GM21528 (cell line): Measurements from ENCODE around the gene IARS2.
A peak's percentile ranks its signal among the peaks of the same experiment; 100 is the strongest.
"Not testable (repeated sequence)": the region's sequence is repeated elsewhere in the genome, so short reads cannot be mapped to it uniquely, and the experiment has no call there.

Source experiments
- ATAC-seq: cut with Tn5 transposase; IDR thresholded peaks from one replicate; pipeline ENCODE4 v1.9.1; 2021; ENCODE audit warnings: mild to moderate bottlenecking, moderate library complexity; ENCODE audit not compliant: unreplicated experiment, low FRiP score

Gene IARS2

DNA sequence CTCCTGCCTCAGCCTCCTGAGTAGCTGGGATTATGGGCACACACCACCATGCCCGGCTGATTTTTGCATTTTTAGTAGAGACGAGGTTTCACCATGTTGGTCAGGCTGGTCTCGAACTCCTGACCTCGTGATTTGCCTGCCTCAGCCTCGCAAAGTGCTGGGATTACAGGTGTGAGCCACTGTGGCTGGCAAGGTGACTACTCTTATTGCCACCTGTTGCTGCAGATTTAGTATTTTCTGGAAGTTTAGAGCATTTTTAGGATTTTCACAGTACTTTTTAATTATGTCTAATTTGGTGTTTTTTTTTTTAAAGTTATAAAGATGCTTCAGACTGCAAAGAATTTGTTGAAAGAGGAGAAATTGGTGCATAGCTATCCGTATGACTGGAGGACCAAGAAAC, 16.5 kb downstream of the IARS2 start:
- not testable (repeated sequence) for ATAC-seq

DNA sequence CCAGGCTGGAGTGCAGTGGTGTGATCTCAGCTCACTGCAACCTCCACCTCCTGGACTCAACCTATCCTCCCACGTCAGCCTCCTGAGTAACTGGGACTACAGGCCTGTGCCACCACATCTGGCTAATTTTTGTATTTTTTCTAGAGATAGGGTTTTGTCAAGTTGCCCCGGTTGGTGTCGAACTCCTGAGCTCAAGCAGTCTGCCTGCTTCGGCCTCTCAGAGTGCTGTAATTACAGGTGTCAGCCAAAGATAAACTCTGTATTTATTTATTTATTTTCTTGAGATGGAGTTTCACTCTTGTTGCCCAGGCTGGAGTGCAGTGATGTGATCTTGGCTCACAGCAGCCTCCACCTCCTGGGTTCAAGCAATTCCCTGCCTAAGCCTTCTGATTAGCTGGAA, 18.7 kb downstream of the IARS2 start:
- ATAC-seq = not testable (repeated sequence)

DNA sequence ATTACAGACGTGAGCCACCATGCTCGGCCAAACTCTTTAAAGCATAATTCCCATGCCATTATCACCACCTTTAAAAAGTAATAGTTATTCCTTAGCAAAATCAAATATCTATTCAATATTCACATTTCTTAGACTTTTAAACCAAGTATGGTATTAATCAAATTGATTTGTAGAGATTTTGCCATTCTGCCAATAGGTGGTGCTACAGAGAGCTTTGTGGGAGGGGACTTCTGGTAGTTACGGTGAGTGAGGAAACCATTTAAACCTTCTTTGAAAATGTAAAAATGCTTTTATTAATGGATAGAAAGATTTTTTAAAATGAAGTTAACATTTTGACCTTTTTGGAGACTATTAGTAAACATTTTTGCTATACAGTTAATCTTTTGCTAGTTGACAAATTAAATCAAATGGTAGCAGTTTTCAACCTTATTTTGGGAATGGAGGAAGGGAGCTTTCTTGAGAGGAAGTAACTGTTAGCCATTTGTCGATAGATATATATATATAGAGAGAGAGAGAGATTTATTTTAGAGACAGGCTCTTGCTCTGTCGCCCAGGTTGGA, 19.3 kb downstream of the IARS2 start:
- ATAC-seq = peak; percentile 66

DNA sequence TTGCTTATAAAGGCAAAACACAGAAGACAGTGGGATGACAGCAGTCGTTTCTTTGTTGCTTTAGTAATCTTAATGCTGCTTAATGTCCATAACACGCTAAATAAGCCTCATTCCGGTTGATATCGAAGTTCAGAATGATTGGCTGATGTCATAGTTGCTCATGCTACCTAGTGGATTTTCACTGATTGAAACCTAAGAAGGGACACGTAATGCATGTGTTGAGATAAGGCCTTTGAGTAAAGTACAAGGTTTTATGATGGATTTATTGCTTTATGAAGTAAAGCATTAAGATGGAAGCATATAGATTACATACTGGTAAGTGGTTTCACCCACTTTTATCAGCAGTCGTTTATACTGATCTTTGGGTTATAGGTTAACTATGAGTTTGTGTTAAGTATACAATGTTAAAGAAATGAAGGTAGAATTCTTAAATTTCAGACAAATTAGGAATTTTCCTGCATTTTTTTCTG, 25.1 kb downstream of the IARS2 start:
- ATAC-seq = no peak

DNA sequence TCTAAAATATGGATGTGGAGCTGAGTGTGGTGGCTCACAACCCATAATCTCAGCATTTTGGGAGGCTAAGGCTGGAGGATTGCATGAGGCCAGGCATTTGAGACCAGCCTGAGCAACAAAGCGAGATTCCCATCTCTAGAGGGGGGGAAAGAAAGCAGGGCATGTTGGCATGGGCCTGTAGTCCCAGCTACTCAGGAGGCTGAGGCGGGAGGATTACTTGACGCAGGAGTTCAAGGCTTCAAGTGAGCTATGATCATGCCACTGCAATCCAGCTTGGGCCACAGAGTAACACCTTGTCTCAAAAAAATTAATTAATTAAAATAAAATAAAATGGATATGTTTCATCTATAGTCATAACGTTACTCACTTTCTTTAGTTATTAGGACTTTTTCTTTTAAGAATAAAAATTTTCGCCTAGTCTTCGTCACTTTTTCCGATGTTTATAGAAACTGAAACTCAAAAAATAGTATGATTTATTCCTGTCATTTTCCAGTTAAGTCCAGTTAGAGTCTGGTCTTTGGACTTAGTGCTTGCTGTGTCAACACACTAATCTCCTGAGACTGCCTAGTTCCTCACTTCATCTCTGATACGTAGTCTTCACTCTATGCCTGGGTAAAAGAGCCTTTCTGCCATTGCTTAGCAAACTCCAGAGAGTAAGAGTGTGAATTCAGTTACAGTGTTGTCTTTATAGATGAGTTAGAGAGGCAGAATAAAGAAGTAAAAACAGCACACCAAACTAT, 28.0 kb downstream of the IARS2 start:
- no peak for ATAC-seq

DNA sequence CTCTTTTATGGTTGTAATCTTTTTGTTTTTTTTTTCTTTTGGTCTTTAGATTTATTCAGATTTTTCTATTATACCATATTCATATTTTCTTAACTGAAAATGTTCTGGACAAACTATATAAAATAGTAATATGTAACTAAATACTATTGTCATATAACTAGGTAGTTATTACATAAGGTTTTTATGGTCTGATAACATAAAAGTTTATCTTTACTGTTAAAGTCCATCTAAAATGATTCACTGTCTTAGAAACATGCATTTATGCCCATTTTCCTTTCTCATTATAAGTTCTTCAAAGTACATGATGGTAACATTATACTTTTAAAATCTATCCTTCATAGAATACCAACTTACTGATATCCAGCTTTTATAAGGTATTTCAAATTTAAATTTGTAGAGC, 29.1 kb downstream of the IARS2 start:
- ATAC-seq = no peak

DNA sequence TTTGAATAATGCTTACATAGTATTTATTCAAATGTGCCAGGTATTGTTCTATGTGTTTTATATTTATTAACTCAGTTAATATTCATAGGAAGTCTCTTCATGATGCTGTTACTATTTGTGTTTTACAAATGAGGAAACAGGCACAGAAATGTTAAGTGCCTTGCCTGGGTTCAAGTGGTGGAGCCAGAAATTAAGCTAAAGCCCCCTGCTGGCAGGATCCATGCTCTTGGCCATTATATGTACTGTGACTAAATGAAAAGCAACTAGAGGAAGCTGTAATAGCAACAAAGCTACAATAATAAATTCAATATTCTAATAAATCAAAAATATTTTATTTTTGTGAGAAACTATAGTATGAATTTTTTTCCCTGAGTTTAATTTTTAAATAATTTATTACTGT, 30.0 kb downstream of the IARS2 start:
- ATAC-seq = no peak

DNA sequence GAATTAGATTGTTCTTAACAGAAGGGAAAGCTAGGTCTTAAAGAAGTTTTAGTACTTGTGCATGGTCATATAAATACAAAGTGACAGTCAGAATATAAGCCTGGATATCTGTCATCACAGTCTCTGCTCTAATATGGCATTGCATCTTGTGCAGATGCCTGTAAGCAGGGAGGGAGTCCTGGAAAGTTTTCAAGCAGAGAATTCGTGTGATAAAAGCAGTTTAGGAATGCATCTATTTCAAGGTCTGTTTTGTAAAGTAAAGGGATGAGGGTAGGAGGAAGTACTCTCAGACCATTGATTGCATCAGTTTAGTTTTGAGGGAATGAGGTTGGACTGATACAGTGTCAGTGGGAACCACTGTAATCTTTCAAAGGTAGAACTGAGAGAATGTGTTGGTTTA, 30.6 kb downstream of the IARS2 start:
- ATAC-seq = no peak

DNA sequence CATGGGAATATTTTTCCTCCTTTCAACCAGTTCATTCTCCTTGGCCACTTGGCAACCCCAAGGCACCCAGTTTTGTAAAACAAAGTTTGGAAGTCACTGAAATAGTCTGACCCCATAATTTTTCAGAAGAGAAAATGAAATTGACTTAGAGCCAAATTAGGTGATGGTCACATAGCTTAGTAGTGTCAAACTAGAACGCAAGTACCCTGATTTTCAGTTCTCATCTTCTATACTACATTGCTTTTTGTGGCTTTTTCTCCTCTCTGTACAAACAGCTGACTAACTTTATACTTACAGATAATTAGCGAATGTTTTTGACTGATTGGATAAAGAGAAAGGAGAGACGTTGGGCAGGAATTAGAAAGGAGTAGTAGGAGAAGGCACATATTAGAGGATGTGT, 33.1 kb downstream of the IARS2 start:
- no peak for ATAC-seq

DNA sequence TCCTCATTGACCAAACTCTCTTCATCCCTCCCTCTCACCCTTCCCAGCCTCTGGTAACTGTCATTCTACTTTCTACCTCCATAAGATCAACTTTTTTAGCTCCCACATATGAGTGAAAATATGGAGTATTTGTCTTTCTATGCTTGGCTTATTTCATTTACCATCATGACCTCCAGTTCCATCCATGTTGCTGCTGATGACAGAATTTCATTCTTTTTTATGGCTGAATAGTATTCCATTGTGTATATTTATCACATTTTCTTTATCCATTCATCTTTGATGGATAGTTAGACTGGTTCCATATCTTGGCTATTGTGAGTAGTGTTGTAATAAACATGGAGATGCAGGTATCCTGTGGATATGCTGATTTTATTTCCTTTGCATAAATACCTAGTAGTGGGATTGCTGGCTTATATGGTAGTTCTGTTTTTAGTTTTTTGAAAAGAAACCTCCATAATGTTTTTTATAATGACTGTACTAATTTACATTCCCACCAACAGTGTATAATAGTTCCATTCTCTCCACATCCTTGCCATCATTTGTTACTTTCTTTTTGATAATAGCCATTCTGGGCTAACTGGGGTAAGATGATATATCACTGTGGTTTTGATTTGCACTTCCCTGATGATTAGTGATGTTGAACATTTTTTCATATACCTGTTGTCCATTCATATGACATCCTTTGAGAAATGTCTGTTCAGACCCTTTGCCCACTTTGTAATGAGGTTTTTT, 35.7 kb downstream of the IARS2 start:
- ATAC-seq = no peak

DNA sequence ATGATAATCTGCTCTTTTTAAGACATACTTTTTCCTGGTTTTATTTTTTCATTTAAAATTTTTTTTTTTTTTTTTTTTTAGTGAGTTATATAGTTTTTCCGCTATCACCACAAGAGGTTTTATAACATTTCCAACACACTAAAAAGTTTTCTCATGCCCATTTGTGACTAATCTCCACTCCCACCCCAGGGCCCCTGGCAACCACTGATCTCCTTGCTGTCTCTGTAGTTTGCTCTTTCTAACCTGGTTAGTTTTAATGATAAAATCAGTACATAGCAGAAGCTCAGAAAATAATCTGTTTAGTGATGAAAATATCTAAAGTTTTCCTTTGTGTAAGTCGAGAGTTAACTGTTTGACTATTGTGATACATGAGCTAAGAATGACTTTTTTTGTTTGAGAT, 41.8 kb downstream of the IARS2 start:
- ATAC-seq = no peak

DNA sequence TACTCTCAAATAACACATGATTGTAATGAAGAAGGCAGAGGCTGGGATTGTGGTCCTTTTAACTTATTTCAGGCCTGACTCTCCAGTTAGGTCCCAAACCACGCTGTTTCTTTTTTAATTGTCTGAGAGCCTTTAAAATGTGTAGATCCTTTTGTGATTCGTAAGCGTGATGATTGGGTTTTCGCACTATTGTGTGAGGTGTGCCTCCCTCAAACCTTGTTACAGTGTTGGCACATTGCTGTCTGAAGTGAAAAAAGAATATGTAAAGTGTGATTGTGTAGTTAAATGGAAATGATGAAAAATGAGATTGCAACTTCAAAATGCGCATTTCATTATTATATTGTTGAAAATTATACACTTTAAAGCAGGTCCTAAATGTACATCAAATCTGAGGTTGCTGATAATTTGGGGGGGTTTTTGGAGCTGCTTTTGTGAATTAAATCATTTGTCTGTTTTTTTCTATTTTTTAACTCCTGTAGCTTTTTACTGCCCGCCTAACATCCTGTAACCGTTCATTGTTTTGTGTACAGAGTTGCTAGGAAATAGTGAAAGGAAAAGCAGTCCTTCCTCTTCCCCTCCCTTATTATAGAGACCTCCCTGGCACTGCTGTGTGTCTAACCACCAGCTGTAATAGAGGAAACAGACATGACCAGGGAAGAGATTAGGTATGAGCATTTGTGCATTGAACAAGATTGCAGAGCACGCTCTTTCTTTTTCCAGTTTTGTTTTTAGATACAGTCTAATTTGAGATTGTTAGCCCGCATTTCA, 43.3 kb downstream of the IARS2 start:
- no peak for ATAC-seq

DNA sequence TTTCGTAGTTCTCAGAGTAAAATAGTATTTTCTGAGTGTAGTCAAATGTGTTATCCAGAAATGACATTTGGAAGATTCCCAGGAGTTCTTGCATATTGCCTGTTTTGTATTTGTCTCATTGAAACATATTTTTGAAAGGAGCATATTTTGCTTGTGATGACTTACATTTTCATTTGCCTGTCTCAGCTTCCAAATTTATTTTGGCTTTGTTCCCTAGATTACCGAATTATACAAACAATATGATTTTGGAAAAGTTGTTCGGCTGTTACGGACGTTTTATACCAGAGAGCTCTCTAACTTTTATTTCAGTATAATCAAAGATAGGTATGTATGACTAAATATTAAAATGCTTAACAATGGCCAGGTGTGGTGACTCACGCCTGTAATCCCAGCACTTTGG, 46.0 kb downstream of the IARS2 start:
- ATAC-seq = no peak

DNA sequence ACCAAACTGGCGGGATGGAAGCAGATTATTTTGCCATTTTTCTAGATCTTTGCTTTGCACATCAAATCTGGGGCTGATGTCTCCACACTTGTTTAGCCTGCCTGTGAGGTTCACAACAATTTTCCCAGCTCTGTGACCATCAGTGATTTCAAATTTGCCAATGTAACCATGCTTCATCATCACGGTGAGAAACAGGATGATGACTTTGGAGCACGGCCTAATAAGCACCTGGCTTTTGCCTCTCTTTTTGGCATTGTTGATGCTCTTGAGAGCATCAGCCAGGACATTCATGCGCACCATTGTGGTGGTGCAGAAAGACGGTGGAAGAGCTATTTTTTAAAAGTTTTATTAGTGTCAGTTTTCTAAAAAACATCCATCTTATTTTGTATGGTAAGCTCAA, 50.1 kb downstream of the IARS2 start:
- ATAC-seq = no peak

DNA sequence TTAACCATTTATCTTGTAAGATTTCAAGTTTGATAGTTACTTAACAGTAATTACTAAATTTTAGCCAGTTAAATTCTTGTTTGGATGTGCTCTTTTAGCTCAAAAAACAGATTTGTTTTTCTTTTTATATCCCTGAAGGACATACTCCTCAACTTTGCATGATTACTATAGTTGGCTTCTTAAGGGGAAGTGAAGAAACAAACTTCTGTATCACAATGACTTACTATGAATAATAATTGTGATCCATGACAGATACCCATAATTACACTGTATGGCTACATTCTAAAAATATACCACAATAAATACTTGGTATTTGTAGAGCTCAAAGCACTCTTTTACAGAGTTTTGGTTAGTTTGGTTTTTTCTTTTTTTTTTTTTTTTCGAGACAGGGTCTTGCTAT, 55.8 kb downstream of the IARS2 start:
- ATAC-seq = no peak

DNA sequence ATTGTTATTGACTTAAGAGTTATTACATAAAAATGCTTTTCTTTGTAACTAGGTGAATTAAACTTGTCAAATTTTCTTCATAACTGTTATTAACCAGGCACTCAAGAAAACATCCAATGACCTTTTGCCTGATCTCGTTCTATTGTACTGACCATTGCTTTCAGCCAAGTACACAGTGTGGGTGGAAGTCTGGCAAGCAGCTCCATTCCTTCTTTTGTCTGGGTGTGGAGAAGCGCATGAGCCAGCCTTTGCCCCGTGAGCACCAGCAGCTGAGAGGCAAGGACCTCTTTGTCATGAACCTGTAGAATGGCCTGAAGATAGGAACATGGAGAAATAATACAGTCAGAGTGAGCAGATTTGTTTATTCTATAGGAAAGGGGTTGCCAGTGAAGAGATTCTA, 57.5 kb downstream of the IARS2 start:
- no peak for ATAC-seq

DNA sequence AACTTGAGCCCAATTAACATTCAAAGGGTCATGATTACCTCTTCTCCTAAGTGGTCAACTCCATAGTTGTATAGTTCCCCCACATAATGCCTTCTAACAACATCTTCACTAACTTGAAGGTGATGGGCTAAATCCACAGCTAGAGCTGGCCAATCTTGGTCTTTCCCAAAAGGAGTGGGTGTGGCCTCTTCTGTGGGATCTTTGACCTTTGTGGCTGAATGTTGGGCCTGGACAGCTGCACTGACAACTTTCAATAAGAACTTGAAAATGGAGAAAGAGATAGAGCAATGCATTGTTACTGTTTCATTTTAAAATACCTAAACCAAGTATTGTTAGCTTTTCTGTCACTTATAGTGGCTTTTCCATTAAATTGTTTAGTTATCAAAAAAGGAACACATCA, 59.2 kb downstream of the IARS2 start:
- ATAC-seq = no peak

DNA sequence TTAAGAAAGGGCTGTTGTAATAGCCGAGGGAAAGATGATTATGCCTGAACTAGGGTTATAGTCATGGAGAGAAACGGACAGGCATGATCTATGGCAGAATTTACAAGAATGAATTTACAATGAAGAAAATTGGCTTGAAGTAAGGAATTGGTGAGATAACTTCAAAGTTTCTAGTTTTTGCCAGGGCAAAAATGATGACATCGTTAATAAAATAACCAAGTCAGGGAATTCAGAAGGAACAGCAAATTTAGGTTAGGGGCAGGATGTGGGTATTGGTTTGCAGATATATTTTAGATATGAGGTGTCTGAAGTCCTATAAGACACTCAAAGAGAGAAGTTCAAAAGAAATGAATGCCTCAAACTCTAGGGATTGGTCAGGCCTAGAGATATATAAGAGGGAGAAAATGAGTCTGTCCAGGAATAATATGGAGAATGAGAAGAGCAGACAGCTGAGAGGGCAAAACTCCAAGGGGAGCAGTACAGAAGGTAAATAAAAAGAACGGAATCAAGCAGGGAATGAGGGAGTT, 62.8 kb downstream of the IARS2 start:
- ATAC-seq = no peak

DNA sequence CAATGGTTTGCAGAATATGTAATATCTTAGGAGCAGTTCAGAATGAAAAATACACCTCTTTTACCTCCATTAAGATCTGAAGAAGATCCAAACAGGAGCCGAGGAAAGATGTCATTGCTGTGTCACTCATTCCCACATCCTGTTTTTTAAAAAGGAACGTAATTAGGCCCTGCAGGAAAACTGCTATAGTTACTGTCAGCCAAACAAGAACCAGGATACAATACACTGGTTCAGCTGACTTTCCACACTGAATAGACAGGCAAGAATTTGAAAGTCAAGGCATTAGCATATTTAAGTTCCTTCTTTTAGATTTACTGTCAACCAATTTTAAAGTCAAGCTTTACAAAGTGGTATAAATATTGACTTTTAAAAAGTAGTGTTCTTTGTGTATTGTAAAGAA, 63.8 kb downstream of the IARS2 start:
- ATAC-seq = no peak

DNA sequence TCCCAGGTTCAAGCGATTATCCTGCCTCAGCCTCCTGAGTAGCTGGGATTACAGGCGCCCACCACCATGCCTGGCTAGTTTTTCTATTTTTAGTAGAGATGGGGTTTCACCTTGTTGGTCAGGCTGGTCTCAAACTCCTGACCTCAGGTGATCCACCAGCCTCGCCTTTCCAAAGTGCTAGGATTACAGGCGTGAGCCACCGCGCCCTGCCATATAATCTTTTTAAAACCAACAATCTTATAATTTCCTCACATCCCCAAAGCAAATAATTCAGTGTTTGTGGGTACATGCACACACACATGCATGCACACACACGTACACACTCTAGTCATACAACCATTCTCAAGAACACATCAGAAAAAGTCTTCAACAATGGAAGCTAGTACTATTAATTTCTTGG, 64.6 kb downstream of the IARS2 start:
- not testable (repeated sequence) for ATAC-seq

DNA sequence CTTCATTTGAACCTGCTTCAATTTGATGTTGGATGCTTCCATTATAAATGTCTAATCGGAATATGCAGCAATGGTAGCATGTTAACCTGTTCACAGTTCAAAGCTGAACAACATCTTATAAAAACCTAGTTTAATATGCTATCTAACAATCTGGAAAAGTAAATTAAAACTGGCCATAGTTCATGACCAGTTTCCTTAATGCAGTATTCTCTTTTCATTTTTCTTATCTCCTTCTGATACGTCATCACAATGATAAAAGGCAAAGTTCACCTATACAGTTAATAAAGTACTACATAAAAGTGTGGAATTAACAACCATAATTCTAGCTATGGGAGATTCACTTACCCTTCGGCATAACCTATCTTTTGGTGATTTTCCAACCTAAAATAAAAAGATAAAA, 65.1 kb downstream of the IARS2 start:
- no peak for ATAC-seq
